Measurements from ENCODE around the gene BMAL1. TPM values are rescaled to one million over a fixed set of nuclear protein-coding genes. Genes with fewer than 3 reads are reported as not detected.

BMAL1 gene
- total RNA-seq, 4 donors from 2014 or later: 15.8 to 125 (median 24.4) TPM

DNA sequence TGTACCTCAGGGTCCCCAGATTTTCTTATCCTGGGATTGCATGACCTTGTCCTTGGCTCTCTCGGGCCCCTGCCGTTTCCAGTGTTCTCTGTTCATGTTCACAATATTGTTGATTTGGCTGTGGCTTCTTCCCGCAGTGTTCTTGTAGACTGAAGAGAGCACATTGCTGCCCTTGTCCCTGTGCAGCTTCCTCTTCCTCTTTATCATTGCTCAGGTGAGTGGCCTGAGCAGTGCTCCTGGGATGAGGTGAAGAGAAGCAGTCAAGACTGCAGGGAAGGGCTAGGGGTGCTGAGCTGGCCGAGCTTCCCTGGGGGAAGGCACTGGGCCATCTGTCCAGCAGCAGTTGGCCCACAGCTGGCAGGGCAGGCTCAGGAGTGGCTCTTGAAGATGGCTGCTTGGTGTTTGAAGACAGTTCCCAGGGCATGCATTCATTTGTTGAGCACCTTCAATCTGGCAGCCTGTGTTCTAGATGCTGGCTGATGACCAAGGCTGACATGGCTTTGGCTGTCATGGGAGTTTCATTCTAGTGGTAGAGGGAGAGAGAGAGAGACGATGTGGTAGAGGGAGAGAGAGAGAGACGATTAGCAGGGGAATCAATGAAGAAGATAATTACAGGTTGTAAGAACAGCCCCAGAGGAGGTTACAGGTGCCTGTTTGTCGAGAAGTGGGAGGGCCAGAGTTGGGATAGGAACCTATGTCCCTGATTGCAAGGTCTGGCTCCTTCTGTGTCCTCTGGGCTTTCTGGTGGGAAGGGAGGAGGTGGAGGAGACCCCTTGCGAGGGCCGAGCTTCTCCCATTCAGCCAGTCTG lies 17.4 kb downstream of the BMAL1 start:
- H3K4me1 ChIP-seq: no peaks in the 10 kb centered on the region
- intact Hi-C loops (cut with DNase I; ENCODE audit: low total_unique reads): no loop called here
- TF ChIP-seq POLR2A (IDR thresholded peaks at IDR 0.05): no peak
- TF ChIP-seq, protein P1, sequence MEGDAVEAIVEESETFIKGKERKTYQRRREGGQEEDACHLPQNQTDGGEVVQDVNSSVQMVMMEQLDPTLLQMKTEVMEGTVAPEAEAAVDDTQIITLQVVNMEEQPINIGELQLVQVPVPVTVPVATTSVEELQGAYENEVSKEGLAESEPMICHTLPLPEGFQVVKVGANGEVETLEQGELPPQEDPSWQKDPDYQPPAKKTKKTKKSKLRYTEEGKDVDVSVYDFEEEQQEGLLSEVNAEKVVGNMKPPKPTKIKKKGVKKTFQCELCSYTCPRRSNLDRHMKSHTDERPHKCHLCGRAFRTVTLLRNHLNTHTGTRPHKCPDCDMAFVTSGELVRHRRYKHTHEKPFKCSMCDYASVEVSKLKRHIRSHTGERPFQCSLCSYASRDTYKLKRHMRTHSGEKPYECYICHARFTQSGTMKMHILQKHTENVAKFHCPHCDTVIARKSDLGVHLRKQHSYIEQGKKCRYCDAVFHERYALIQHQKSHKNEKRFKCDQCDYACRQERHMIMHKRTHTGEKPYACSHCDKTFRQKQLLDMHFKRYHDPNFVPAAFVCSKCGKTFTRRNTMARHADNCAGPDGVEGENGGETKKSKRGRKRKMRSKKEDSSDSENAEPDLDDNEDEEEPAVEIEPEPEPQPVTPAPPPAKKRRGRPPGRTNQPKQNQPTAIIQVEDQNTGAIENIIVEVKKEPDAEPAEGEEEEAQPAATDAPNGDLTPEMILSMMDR (IDR thresholded peaks at IDR 0.05): no peak

DNA sequence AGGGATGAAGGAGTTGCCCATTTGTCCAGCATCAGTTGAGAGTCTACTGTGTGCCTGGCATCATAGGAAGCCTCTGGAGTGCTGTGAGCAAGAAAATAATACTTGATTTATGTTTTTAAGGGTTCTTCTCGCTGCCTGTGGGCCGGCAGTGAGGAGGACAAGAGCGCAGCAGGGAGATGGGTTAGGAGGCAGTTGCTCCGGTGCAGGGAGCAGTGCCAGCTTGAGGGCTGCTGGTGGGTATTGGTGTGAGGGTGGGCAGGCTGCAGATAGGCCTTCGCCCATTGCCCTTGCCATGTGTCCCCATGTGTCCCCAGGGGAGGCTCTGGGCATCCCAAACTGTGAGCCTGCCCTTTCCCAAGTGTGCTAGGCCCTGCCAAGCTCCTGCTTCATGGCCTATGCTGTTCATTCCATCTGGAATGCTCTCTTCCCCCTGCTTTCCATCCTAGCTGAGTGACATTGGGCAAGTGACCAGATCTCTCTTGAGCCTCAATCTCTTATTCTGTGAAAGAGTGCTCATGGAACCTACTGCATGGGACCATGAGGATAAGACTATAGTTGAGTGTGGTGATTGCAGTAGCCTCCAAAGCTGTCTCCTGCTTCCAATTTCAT lies 19.8 kb downstream of the BMAL1 start:
- DNase-seq: no peak
- Histone ChIP-seq H3K4me3 (no peak overlapping the region), H3K9me3 (no peaks in the 10 kb centered on the region), H3K36me3 (no peaks in the 10 kb centered on the region), H3K4me1 (no peaks in the 10 kb centered on the region), H3K27ac (no peak overlapping the region), H3K27me3 (no peaks in the 10 kb centered on the region)
- intact Hi-C loops (cut with DNase I; ENCODE audit: low total_unique reads): no loop called here
- TF ChIP-seq, protein P1 (IDR thresholded peaks at IDR 0.05): no peak
- no peak for TF ChIP-seq POLR2A (IDR thresholded peaks at IDR 0.05)

More for the DNA sequence above, 17.4 kb downstream of the BMAL1 start:
- H3K27me3 ChIP-seq: no peaks in the 10 kb centered on the region
- no peak overlapping the region for H3K4me3 ChIP-seq
- H3K36me3 ChIP-seq: no peaks in the 10 kb centered on the region
- no peaks in the 10 kb centered on the region for H3K9me3 ChIP-seq
- DNase-seq: no peak
- H3K27ac ChIP-seq: no peak overlapping the region

DNA sequence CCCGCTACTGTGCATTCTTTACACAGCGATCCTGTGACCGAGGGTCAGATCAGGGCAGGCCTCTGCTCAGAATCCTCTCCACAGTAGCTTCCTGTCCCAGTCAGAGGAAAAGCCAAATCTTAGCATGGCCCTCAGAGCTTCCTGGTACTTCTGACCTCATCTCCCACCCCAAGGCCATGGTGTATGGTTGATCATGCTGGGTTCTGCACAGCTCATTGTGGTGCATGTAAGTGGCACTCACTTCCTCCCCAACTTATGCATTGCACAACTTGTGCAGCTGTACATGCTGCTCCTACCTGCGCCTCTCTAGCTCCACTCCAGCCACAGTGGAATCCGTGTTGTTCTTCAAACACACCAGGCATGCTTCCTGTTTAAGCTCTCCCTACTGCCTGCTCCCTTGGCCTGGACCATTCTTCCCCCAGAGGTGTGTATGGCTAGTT lies 20.3 kb downstream of the BMAL1 start:
- no peak for TF ChIP-seq POLR2A (IDR thresholded peaks at IDR 0.05)
- TF ChIP-seq, protein P1 (IDR thresholded peaks at IDR 0.05): no peak
- Histone ChIP-seq H3K36me3 (no peaks in the 10 kb centered on the region), H3K4me3 (no peak overlapping the region), H3K4me1 (no peaks in the 10 kb centered on the region), H3K27ac (no peak overlapping the region), H3K9me3 (no peaks in the 10 kb centered on the region), H3K27me3 (no peaks in the 10 kb centered on the region)
- intact Hi-C loops (cut with DNase I; ENCODE audit: low total_unique reads): no loop called here
- no peak for DNase-seq

DNA sequence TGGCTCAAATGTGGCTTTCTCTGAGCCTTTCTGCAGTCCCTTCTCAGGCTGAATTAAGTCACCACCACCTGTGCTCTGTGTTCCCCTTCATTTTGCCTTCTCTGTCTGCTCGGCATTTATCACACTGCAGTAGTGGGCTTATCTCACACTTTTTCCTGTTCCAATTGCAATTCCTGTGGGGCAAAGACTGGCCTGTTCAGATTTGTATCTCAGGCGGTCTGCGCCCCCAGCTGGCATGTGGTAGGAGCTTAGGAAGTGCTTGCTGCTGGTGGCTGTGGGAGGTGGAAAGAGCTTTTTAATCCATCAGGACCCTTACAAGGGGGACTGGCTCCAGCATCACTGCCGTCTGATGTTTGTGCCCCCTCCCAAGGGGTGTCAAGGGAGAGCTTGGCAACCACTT lies 21.2 kb downstream of the BMAL1 start:
- Histone ChIP-seq H3K4me3 (no peak overlapping the region), H3K4me1 (no peaks in the 10 kb centered on the region), H3K27me3 (no peaks in the 10 kb centered on the region), H3K9me3 (no peaks in the 10 kb centered on the region), H3K27ac (no peak overlapping the region), H3K36me3 (no peaks in the 10 kb centered on the region)
- no peak for DNase-seq
- intact Hi-C loops (cut with DNase I; ENCODE audit: low total_unique reads): no loop called here
- TF ChIP-seq, protein P1 (IDR thresholded peaks at IDR 0.05): no peak
- no peak for TF ChIP-seq POLR2A (IDR thresholded peaks at IDR 0.05)

DNA sequence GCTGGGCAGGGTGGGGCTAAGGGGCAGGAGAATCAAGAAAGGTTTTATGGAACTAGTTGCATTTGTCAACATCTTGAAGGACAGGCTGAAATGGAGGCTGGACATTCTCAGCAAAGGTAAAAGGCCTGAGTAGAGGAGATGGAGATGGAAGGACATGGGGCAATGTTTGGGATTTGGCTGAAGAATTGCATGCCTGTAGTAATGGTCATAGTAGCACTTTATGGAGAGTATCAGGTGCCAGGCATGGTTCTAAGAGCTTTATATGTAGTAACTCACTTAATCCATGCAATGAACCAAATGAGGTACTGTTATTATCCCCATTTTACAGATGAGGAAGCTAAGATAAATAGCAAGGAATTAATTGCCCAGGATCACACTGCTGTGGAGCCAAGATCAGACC lies 23.9 kb downstream of the BMAL1 start:
- TF ChIP-seq POLR2A (IDR thresholded peaks at IDR 0.05): no peak
- TF ChIP-seq, protein P1 (IDR thresholded peaks at IDR 0.05): no peak
- Histone ChIP-seq H3K27me3 (no peaks in the 10 kb centered on the region), H3K9me3 (no peaks in the 10 kb centered on the region), H3K36me3 (no peaks in the 10 kb centered on the region), H3K4me3 (no peak overlapping the region), H3K4me1 (peaks cover 0 to 3% of the 10 kb centered on the region in 2 donors), H3K27ac (no peak overlapping the region)
- intact Hi-C loops (cut with DNase I; ENCODE audit: low total_unique reads): no loop called here
- DNase-seq: no peak

Measured in uterus (tissue), 4 donors.